Measurements from ENCODE around the gene PYCR2. TPM values are rescaled to one million over a fixed set of nuclear protein-coding genes. Genes with fewer than 3 reads are reported as not detected.

PYCR2 gene
- total and polyA plus RNA-seq, 8 donors, result 52.7 to 68.7 (median 57.1) TPM

GRCh38 chr1:225873281-225873850, 50.7 kb downstream of the PYCR2 start:
- Histone ChIP-seq H3K36me3 (peaks cover 0 to 93% of the 10 kb centered on the region in 2 donors), H3K4me1 (peaks cover 5 to 36% of the 10 kb centered on the region in 2 donors), H3K9me3 (no peaks in the 10 kb centered on the region), H3K4me3 (no peak overlapping the region), H3K27ac (peak overlapping the region in 1 of 2 donors; percentile 18), H3K27me3 (no peaks in the 10 kb centered on the region)
- TF ChIP-seq CTCF (IDR thresholded peaks at IDR 0.05), result no peak
- DNase-seq, result no peak
- no peak for ATAC-seq
- intact Hi-C loops (cut with DNase I), result no loop called here

- no peak overlapping the region for H3K4me3 ChIP-seq
- DNase-seq (no peak), ATAC-seq (no peak)
- no peak for TF ChIP-seq CTCF (IDR thresholded peaks at IDR 0.05)
- peaks cover 0 to 100% of the 10 kb centered on the region in 2 donors for H3K36me3 ChIP-seq
- intact Hi-C loops (cut with DNase I), result no loop called here
- no peaks in the 10 kb centered on the region for H3K9me3 ChIP-seq
- no peaks in the 10 kb centered on the region for H3K27me3 ChIP-seq
- no peak overlapping the region for H3K27ac ChIP-seq
- H3K4me1 ChIP-seq, result peaks cover 0 to 23% of the 10 kb centered on the region in 2 donors
Measured at GRCh38 chr1:225872075-225872430, 52.0 kb downstream of the PYCR2 start.

- Histone ChIP-seq H3K27ac (no peak overlapping the region), H3K4me3 (no peak overlapping the region), H3K9me3 (no peaks in the 10 kb centered on the region), H3K36me3 (peaks cover 0 to 100% of the 10 kb centered on the region in 2 donors), H3K4me1 (peaks cover 0 to 22% of the 10 kb centered on the region in 2 donors), H3K27me3 (no peaks in the 10 kb centered on the region)
- DNase-seq, result no peak
- no peak for ATAC-seq
- intact Hi-C loops (cut with DNase I), result no loop called here
- TF ChIP-seq CTCF (IDR thresholded peaks at IDR 0.05), result no peak
Measured at GRCh38 chr1:225871359-225872074, 52.5 kb downstream of the PYCR2 start.

- peaks cover 0 to 24% of the 10 kb centered on the region in 2 donors for H3K4me1 ChIP-seq
- no peak overlapping the region for H3K27ac ChIP-seq
- H3K27me3 ChIP-seq, result no peaks in the 10 kb centered on the region
- intact Hi-C loops (cut with DNase I), result no loop called here
- H3K36me3 ChIP-seq, result peaks cover 0 to 100% of the 10 kb centered on the region in 2 donors
- TF ChIP-seq CTCF (IDR thresholded peaks at IDR 0.05), result no peak
- H3K4me3 ChIP-seq, result no peak overlapping the region
- no peaks in the 10 kb centered on the region for H3K9me3 ChIP-seq
- ATAC-seq, result no peak
- DNase-seq, result no peak
Measured at GRCh38 chr1:225870911-225871310, 53.1 kb downstream of the PYCR2 start.

Small RNA genes within 50 kb of the gene (microRNA-seq; reads per million reads assigned to microRNA genes)
- gene MIR6741, result 0.82 to 1.0 reads per million in 2 donors

Other genes starting within 250 kb of the PYCR2 start
- 100 to 1,000 TPM; 195 to 204 TPM for gene SRP9, start 146.4 kb downstream of the PYCR2 start, total RNA-seq
- 100 to 1,000 TPM; 361 to 428 (median 397) TPM for gene SRP9, start 146.4 kb downstream of the PYCR2 start, polyA plus RNA-seq (ENCODE audit: insufficient read length in 6 of 6)
- 100 to 1,000 TPM; 116 to 305 TPM for gene EPHX1, start 114.1 kb downstream of the PYCR2 start, total RNA-seq
- 100 to 1,000 TPM; 109 to 129 (median 119) TPM for gene EPHX1, start 114.1 kb downstream of the PYCR2 start, polyA plus RNA-seq (ENCODE audit: insufficient read length in 6 of 6)
- gene TMEM63A, start 41.9 kb downstream of the PYCR2 start, total RNA-seq, result 10 to 100 TPM; 77.4 to 98.5 TPM
- gene TMEM63A, start 41.9 kb downstream of the PYCR2 start, polyA plus RNA-seq (ENCODE audit: insufficient read length in 6 of 6), result 100 to 1,000 TPM in 5 of 6 donors, 10 to 100 TPM in 1; 83.8 to 167 (median 127) TPM
- under 1 TPM in 1 of 2 donors, not detected in 1; 0.61 TPM for gene LEFTY1, start 35.1 kb downstream of the PYCR2 start, total RNA-seq
- 1 to 10 TPM; 1.9 to 6.9 (median 3.9) TPM for gene LEFTY1, start 35.1 kb downstream of the PYCR2 start, polyA plus RNA-seq (ENCODE audit: insufficient read length in 6 of 6)
- under 1 TPM in 1 of 2 donors, not detected in 1; 0.17 TPM for gene LEFTY2, start 17.0 kb upstream of the PYCR2 start, total RNA-seq
- gene LEFTY2, start 17.0 kb upstream of the PYCR2 start, polyA plus RNA-seq (ENCODE audit: insufficient read length in 6 of 6), result 1 to 10 TPM; 1.1 to 2.4 (median 1.6) TPM
- gene SDE2, start 75.1 kb upstream of the PYCR2 start, total RNA-seq, result 10 to 100 TPM; 15.8 to 17.1 TPM
- 10 to 100 TPM; 19.3 to 22.6 (median 21.8) TPM for gene SDE2, start 75.1 kb upstream of the PYCR2 start, polyA plus RNA-seq (ENCODE audit: insufficient read length in 6 of 6)
- gene H3-3A, start 138.5 kb upstream of the PYCR2 start, total RNA-seq, result 100 to 1,000 TPM; 444 to 608 TPM
- gene H3-3A, start 138.5 kb upstream of the PYCR2 start, polyA plus RNA-seq (ENCODE audit: insufficient read length in 6 of 6), result 1,000 to 10,000 TPM; 1,080 to 1,270 (median 1,202) TPM

Data from left lung (tissue), 10 donors.